Epidermal melanocyte (primary cell): Measurements from ENCODE around the gene DMC1.
A peak's percentile ranks its signal among the peaks of the same experiment; 100 is the strongest.
"Not testable (repeated sequence)": the region's sequence is repeated elsewhere in the genome, so short reads cannot be mapped to it uniquely, and the experiment has no call there.

Experiments used
- DNase-seq: peaks from one replicate; pipeline ENCODE4 v3.0.0; 2011; ENCODE audit warnings: low spot score; ENCODE audit not compliant: insufficient read length

Gene DMC1, protein sequence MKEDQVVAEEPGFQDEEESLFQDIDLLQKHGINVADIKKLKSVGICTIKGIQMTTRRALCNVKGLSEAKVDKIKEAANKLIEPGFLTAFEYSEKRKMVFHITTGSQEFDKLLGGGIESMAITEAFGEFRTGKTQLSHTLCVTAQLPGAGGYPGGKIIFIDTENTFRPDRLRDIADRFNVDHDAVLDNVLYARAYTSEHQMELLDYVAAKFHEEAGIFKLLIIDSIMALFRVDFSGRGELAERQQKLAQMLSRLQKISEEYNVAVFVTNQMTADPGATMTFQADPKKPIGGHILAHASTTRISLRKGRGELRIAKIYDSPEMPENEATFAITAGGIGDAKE

GRCh38 chr22:38569972-38570778 lies at the start of gene DMC1:
TSS of gene DMC1 (minus strand) at chr22:38570183. CDS start at chr22:38568256, 1,927 bp downstream.
- DNase-seq = peak; percentile 84

- no peak for DNase-seq
These were observed 48.7 kb upstream of the DMC1 start for GRCh38 chr22:38618682-38619081.

GRCh38 chr22:38618258-38618657 lies 48.3 kb upstream of the DMC1 start:
- DNase-seq = no peak

GRCh38 chr22:38615064-38615405 lies 45.1 kb upstream of the DMC1 start:
- not testable (repeated sequence) for DNase-seq

- no peak for DNase-seq
These were observed 44.5 kb upstream of the DMC1 start for GRCh38 chr22:38614332-38615063.

DNA sequence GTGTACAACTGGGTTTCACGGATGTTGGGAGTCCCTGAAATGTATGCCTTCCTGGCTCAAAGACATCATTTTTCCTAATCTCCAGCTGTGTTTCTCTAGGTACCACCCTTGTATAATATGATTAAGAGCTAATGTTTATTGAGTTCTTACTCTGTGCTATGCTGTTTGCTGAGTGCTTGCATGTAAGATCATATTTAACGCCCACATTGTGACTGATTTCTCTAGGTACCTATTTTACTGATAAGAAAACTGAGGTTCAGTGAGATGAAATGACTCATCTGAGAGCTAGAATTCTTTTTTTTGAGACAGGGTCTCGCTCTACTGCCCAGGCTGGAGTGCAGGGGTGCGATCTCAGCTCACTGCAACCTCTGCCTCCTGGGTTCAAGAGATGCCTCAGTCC lies 43.6 kb upstream of the DMC1 start:
- no peak for DNase-seq

DNA sequence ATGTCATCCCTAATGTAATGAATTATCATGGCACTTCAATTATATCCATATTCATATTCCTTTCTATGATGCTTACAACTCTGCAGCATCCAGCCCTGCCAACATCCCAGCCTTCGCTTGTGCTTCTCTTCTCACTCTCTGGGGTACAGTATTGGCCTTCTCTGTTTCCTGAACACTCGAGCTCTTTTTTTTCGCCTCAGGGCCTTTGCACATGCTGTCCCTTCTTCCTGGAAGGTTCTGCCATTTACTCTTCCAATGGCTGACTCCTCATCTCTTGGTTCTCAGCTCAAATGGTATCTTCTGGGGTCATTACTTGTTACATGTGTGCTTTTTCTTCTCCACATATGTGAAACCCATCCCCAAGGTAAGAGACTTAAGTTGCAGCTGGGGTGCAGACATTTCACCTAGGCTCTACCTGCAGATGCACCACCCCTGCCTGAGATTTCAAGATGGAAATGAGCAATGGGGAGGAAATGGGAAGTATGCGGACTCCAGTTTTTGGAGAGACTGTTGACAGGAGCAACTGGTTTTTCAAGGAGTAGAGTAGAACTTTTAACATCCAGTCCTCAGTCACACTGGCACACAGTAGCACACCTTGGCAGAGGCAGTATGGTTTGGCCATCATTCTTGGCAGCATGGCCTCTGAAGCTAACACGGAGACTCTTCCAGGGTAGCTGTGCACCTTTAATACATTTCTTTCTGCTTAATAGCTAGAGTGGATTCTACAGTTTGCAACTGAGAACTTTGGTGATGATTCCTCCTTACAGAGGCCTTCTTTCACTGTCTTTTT lies 42.4 kb upstream of the DMC1 start:
- DNase-seq = no peak

GRCh38 chr22:38611559-38611958 lies 41.6 kb upstream of the DMC1 start:
- no peak for DNase-seq

DNA sequence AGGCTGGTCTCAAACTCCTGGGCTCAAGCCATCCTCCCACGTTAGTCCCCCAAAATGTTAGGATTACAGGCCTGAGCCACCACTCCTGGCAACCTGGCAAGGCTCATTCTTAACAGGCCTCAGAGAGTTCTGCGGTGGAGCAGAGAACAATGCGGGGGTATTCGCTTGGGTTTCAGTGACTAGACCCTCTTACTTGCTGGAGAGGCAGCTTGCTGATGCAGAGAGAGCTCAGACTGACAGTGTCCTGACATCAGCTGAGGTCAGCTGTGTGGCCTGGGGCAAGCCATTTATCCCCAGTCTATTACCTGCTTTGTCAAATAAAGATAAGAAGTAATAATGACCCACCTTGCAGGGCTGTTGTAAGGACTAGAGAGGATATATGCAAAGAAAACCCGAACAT lies 40.3 kb upstream of the DMC1 start:
- DNase-seq = no peak

GRCh38 chr22:38608992-38609750 lies 39.2 kb upstream of the DMC1 start:
- DNase-seq = no peak

GRCh38 chr22:38607680-38608079 lies 37.7 kb upstream of the DMC1 start:
- no peak for DNase-seq

- DNase-seq = no peak
These were observed 32.2 kb upstream of the DMC1 start for GRCh38 chr22:38602166-38602565.

DNA sequence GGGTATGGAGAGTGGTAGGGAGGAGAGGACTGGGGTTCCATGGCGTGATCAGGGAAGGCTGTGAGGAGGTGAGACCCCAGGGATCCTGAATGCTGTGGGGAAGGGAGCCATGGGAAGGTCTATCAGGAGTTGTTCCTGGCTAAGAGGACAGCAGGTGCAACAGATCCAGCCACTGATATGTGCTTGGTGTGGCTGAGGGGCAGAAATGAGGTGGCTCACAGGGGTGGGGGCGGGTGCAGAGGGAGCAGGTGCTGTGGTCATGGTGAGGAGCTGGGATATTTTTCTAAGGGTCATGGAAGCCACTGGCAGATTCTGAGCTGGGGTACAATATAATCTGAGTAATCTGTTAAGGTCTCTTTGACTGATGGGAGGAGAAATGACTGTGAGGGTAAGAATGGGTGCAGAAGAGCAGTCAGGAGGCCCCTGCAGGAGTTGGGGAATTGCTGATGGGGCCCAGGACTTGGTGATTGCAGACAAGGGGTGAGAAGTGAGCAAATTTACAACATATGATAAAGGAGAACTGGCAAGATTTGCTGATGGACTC lies 31.3 kb upstream of the DMC1 start:
- no peak for DNase-seq

DNA sequence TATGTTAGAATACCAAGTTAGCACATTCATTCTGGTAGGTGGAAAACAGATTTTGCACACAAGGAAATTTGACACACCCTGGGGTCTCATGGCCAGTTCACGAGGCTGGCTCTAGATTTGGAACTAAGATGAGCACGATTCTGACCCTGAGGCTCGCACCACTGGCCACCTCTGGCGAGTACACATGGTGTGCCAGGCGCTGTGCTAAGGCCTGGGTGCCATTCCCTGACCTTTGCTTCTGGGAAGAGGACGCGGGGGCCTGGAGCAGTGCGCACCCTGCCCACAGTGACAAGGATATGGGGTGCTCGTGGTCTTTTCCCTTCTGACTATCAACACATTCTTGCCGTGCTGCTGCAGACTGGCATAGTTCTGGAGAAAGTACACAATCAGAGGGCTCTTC lies 29.5 kb upstream of the DMC1 start:
- DNase-seq = no peak

- DNase-seq = not testable (repeated sequence)
These were observed 12.9 kb upstream of the DMC1 start for GRCh38 chr22:38582923-38583322.

DNA sequence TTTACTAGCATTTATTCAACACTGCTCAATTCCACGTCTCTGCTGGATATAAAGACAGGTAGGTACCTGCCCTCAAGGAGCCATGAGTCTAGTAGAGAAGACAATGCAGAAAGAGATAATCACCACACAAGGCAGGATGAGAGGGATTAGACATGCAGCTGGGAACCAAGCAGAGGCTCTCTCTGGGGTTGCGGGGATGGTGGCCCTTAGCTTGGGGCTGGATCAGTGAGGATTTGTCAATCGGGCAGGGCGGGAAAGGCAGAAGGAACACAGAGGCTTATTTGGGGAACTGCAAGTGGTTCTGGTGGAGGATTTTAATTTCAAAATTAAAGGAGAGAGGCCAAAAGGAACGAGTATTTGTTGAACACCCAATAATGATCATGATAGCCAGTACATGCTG lies 8.5 kb upstream of the DMC1 start:
- DNase-seq = no peak

DNA sequence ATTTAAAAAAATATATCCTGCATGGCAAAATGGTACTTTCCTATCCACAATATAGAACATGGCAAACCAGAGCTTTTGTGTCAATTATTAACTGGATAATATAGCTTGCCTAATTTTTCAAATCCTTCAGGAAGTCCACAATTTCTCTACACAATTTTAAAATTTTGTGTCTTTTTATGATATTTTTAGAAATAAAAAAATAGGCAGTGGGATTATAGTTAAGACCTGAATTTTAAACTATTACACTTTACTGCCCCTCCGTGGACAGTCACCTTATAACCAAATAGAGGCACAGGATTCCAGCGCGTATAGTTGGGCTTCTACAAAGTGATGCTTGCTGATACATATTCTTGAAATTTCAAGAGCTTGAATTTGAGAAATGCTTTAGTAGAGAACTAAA lies 2.1 kb upstream of the DMC1 start:
- no peak for DNase-seq

GRCh38 chr22:38570779-38571364 lies 889 bp upstream of the DMC1 start:
- no peak for DNase-seq

DNA sequence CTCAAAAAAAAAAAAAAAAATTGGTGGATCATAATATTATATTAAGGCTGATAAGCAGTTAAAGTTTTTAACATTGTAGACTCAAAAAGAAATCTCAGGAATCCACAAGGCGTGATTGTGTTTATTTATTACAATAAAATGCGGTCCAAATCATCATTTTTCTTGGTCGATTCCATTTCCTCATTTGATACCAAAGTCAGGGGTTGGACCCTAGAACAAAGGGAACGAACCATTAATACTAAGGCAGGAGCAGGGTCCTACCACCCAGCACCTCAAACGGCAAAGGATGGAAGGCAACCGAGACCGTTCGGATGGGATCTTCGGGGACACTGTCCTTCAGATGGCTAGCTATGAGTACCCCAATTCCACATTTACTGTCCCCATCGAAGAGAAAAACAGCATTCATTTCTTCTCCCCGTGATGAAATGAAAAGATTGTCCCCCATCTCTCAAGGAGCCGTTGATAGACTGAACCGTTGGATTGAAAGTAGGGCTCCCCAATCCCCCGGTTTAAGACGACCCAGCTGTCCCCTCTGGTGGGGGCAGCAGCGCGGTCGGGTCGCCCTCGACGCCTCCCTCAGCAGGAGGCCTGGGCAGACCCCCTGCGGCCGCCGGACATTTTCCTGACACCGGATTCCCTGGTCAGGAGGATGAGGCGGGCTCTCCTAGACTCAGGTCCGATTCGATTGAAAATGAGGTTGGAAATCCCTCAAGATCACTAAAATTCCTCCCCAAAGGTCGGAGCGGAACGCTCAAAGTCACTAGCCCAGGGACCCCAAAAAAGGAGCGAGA lies 607 bp downstream of the DMC1 start:
- no peak for DNase-seq
